GM12892 (cell line): ENCODE results near the gene OR10A6.

Experiments used
- POLR2A ChIP-seq: IDR thresholded peaks from 2 replicates; pipeline ENCODE4 v1.6.1; 2011; ENCODE audit warnings: low read depth, low read length, control low read depth
- POLR2AphosphoS5 ChIP-seq: IDR thresholded peaks from 2 replicates; pipeline ENCODE4 v1.6.1; 2011; ENCODE audit warnings: low read depth, low read length, control low read depth
- TAF1 ChIP-seq: IDR thresholded peaks from 2 replicates; pipeline ENCODE4 v1.6.1; 2011; ENCODE audit warnings: low read depth, mild to moderate bottlenecking, control low read depth, low read length, borderline replicate concordance

- TF ChIP-seq TAF1 (no peak), POLR2A (no peak), POLR2AphosphoS5 (no peak)
Measured at GRCh38 chr11:7890417-7891172, 40.5 kb downstream of the OR10A6 start.
